Lower lobe of right lung (tissue), 2 donors: ENCODE data around the gene DYSF. TPM values are rescaled to one million over a fixed set of nuclear protein-coding genes. Genes with fewer than 3 reads are reported as not detected.

Source experiments
- ATAC-seq, 2 donors: fragments of 200-7000 bp; cut with Tn5 transposase; one replicate each; pipeline ENCODE4 v1.9.1; 2020 to 2022; ENCODE audit warnings: mild to moderate bottlenecking in 2 of 2, moderate library complexity in 2 of 2
- DNase-seq: peaks from one replicate; pipeline ENCODE4 v3.0.0-alpha.2; 2020
- H3K27ac ChIP-seq: fragments of 200-600 bp; one replicate; pipeline ENCODE4 v1.8.0; 2022
- H3K27me3 ChIP-seq: fragments of 200-600 bp; one replicate; pipeline ENCODE4 v1.8.0; 2022; ENCODE audit warnings: low read depth
- H3K36me3 ChIP-seq: fragments of 200-600 bp; one replicate; pipeline ENCODE4 v1.8.0; 2022; ENCODE audit warnings: mild to moderate bottlenecking
- H3K4me1 ChIP-seq: fragments of 200-600 bp; one replicate; pipeline ENCODE4 v1.8.0; 2022
- H3K4me3 ChIP-seq: fragments of 200-600 bp; one replicate; pipeline ENCODE4 v1.8.0; 2022; ENCODE audit warnings: mild to moderate bottlenecking
- H3K9me3 ChIP-seq: fragments of 200-600 bp; one replicate; pipeline ENCODE4 v1.8.0; 2022
- CTCF ChIP-seq: fragments of 200-600 bp; IDR thresholded peaks from one replicate; pipeline ENCODE4 v1.8.0; 2022; ENCODE audit warnings: antibody characterized with exemption, mild to moderate bottlenecking
- intact Hi-C: fragments of 100-400 bp; cut with DNase I; formaldehyde crosslinking; loops from one replicate; pipeline ENCODE4 v1.11.0; 2022
- total RNA-seq: library from RNA; stranded (reverse); fragmentation: NEBNext Ultra II Directional; extraction: Animal tissue kit (Norgen Biotek cat#: 25700); gene quantifications from one replicate; pipeline ENCODE4 v1.2.1, GENCODE V29; 2021
- donor health status: DM: no; HTN: yes; CAD: no; lungs with severe emphysema.

The DYSF gene
- total RNA-seq, 1 donor from 2014 or later: 41.2 TPM

- Histone ChIP-seq H3K36me3 (no peaks in the 10 kb centered on the region), H3K4me3 (no peak overlapping the region), H3K27ac (no peak overlapping the region), H3K9me3 (no peaks in the 10 kb centered on the region), H3K27me3 (no peaks in the 10 kb centered on the region), H3K4me1 (peaks cover 21% of the 10 kb centered on the region)
- DNase-seq (no peak), ATAC-seq (no peak)
- peak; percentile 44 for TF ChIP-seq CTCF
- intact Hi-C loops: loop anchor here (5.0 kb wide), 1 partner anchor 187 kb away; no protein-coding TSS in a partner anchor
These were observed 156.6 kb downstream of the DYSF start for GRCh38 chr2:71609958-71610357.

- DNase-seq (peak; percentile 24), ATAC-seq (no peak)
- no peaks in the 10 kb centered on the region for H3K36me3 ChIP-seq
- intact Hi-C loops: loop anchor here (5.0 kb wide), 1 partner anchor 187 kb away; no protein-coding TSS in a partner anchor
- no peak overlapping the region for H3K4me3 ChIP-seq
- no peak for TF ChIP-seq CTCF
- H3K9me3 ChIP-seq: no peaks in the 10 kb centered on the region
- no peaks in the 10 kb centered on the region for H3K27me3 ChIP-seq
- peaks cover 21% of the 10 kb centered on the region for H3K4me1 ChIP-seq
- H3K27ac ChIP-seq: no peak overlapping the region
These were observed 157.3 kb downstream of the DYSF start for GRCh38 chr2:71610671-71611070.

- no peak for ATAC-seq
- no peak overlapping the region for H3K27ac ChIP-seq
- intact Hi-C loops: loop anchor here (5.0 kb wide), 1 partner anchor 186 kb away; no protein-coding TSS in a partner anchor
- TF ChIP-seq CTCF: no peak
- H3K4me1 ChIP-seq: peaks cover 25% of the 10 kb centered on the region
- no peaks in the 10 kb centered on the region for H3K27me3 ChIP-seq
- H3K9me3 ChIP-seq: no peaks in the 10 kb centered on the region
- peak; percentile 20 for DNase-seq
- no peak overlapping the region for H3K4me3 ChIP-seq
- no peaks in the 10 kb centered on the region for H3K36me3 ChIP-seq
These were observed 157.9 kb downstream of the DYSF start for GRCh38 chr2:71611247-71611646.

- Histone ChIP-seq H3K27me3 (no peaks in the 10 kb centered on the region), H3K4me1 (peaks cover 25% of the 10 kb centered on the region), H3K9me3 (no peaks in the 10 kb centered on the region), H3K4me3 (no peak overlapping the region), H3K27ac (no peak overlapping the region), H3K36me3 (no peaks in the 10 kb centered on the region)
- no peak for ATAC-seq
- intact Hi-C loops: loop anchor here (5.0 kb wide), 1 partner anchor 185 kb away; no protein-coding TSS in a partner anchor
- DNase-seq: peak; percentile 19
- no peak for TF ChIP-seq CTCF
These were observed 158.6 kb downstream of the DYSF start for GRCh38 chr2:71611781-71612527.

- no peaks in the 10 kb centered on the region for H3K36me3 ChIP-seq
These were observed 159.4 kb downstream of the DYSF start for GRCh38 chr2:71612581-71613402.

More at GRCh38 chr2:71612581-71613402, 159.4 kb downstream of the DYSF start:
- no peak overlapping the region for H3K4me3 ChIP-seq
- TF ChIP-seq CTCF: no peak
- H3K4me1 ChIP-seq: peaks cover 25% of the 10 kb centered on the region
- H3K27ac ChIP-seq: no peak overlapping the region
- H3K9me3 ChIP-seq: no peaks in the 10 kb centered on the region
- DNase-seq (peak; percentile 14), ATAC-seq (no peak)
- no peaks in the 10 kb centered on the region for H3K27me3 ChIP-seq
- intact Hi-C loops: loop anchor here (5.0 kb wide), 1 partner anchor 185 kb away; no protein-coding TSS in a partner anchor
